Activated naive CD8-positive, alpha-beta T cell (primary cell): ENCODE results near the gene VPS33A.
A peak's percentile ranks its signal among the peaks of the same experiment; 100 is the strongest.

Experiments used
- H3K27ac Mint-ChIP-seq: one replicate; pipeline ENCODE4 v1.8.0; 2021; ENCODE audit warnings: mixed read lengths
- H3K27me3 Mint-ChIP-seq: one replicate; pipeline ENCODE4 v1.8.0; 2021; ENCODE audit warnings: mixed read lengths
- H3K36me3 Mint-ChIP-seq: one replicate; pipeline ENCODE4 v1.8.0; 2021; ENCODE audit warnings: mixed read lengths
- H3K4me1 Mint-ChIP-seq: one replicate; pipeline ENCODE4 v1.8.0; 2021; ENCODE audit warnings: low read depth, mixed read lengths
- H3K4me3 Mint-ChIP-seq: one replicate; pipeline ENCODE4 v1.8.0; 2021; ENCODE audit warnings: mild to moderate bottlenecking, mixed read lengths
- H3K9me3 Mint-ChIP-seq: one replicate; pipeline ENCODE4 v1.8.0; 2021; ENCODE audit warnings: low read depth, mixed read lengths

The VPS33A gene

GRCh38 chr12:122230798-122231197 is 35.5 kb downstream of the VPS33A start:
- Mint-ChIP-seq H3K4me3 (no peak overlapping the region), H3K4me1 (peaks cover 18% of the 10 kb centered on the region), H3K9me3 (no peaks in the 10 kb centered on the region), H3K27me3 (no peaks in the 10 kb centered on the region), H3K27ac (no peak overlapping the region), H3K36me3 (peaks cover 4% of the 10 kb centered on the region)

GRCh38 chr12:122228092-122228491 is 38.2 kb downstream of the VPS33A start:
- no peak overlapping the region for H3K27ac Mint-ChIP-seq
- no peaks in the 10 kb centered on the region for H3K27me3 Mint-ChIP-seq
- H3K4me1 Mint-ChIP-seq, result peaks cover 33% of the 10 kb centered on the region
- peak overlapping the region; percentile 42 for H3K4me3 Mint-ChIP-seq
- H3K36me3 Mint-ChIP-seq, result peaks cover 6% of the 10 kb centered on the region
- H3K9me3 Mint-ChIP-seq, result no peaks in the 10 kb centered on the region

GRCh38 chr12:122227341-122227740 is 39.0 kb downstream of the VPS33A start:
- Mint-ChIP-seq H3K27ac (no peak overlapping the region), H3K9me3 (no peaks in the 10 kb centered on the region), H3K4me1 (peaks cover 37% of the 10 kb centered on the region), H3K27me3 (no peaks in the 10 kb centered on the region), H3K36me3 (peaks cover 6% of the 10 kb centered on the region), H3K4me3 (peak overlapping the region; percentile 82)

DNA sequence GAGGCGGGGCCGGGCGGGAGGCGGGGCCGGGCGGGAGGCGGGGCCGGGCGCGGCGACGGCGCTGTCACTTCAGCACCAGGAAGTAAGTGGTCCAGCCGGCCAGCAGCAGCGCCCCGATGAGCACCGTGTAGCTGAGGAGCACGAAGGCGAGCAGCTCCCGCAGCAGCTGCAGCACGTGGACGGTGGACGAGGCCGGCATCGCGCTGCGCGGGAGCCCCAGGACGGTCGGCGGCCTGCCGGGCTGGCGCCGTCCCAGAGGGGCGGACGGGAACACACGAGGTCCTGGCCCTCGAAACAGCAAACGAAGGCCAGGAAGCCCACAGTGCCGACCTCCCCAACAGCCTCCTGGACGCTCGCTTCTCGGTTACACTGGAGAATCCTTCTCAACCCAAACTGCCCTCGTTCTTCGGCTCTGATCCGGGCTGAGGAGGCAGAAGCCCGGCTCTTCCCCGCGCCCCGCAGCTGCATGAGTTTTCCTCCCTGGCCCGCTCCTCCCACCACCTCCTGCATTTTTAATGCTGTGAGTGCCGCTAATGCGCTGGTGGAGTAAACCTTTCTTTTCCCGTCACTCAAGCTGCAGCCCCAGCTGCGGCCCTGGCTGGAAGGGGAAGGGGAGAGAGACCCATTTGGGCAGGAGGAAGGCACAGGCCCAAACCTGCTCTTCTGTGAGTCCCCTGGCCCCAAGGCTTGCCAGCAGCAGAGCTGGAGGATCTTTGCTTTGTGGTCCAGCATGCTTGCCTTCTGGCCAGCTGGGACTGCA is 39.7 kb downstream of the VPS33A start:
- Mint-ChIP-seq H3K27me3 (no peaks in the 10 kb centered on the region), H3K4me1 (peaks cover 43% of the 10 kb centered on the region), H3K27ac (no peak overlapping the region), H3K36me3 (peaks cover 5% of the 10 kb centered on the region), H3K4me3 (peak overlapping the region; percentile 88), H3K9me3 (no peaks in the 10 kb centered on the region)

GRCh38 chr12:122225683-122226365 is 40.5 kb downstream of the VPS33A start, which contains the start of gene DIABLO:
DIABLO (minus strand) TSS chr12:122226052; CDS start chr12:122226014, 38 bp downstream.
- H3K27me3 Mint-ChIP-seq, result no peaks in the 10 kb centered on the region
- H3K36me3 Mint-ChIP-seq, result peaks cover 2% of the 10 kb centered on the region
- H3K27ac Mint-ChIP-seq, result peak within 1 kb of the TSS; percentile 79
- H3K4me1 Mint-ChIP-seq, result peaks cover 49% of the 10 kb centered on the region
- peak within 1 kb of the TSS; percentile 88 for H3K4me3 Mint-ChIP-seq
- no peaks in the 10 kb centered on the region for H3K9me3 Mint-ChIP-seq

- Mint-ChIP-seq H3K4me3 (no peak overlapping the region), H3K4me1 (peaks cover 11% of the 10 kb centered on the region), H3K36me3 (peaks cover 12% of the 10 kb centered on the region), H3K27ac (no peak overlapping the region), H3K27me3 (no peaks in the 10 kb centered on the region), H3K9me3 (no peaks in the 10 kb centered on the region)
These were observed 49.8 kb downstream of the VPS33A start for GRCh38 chr12:122216445-122216844.

DNA sequence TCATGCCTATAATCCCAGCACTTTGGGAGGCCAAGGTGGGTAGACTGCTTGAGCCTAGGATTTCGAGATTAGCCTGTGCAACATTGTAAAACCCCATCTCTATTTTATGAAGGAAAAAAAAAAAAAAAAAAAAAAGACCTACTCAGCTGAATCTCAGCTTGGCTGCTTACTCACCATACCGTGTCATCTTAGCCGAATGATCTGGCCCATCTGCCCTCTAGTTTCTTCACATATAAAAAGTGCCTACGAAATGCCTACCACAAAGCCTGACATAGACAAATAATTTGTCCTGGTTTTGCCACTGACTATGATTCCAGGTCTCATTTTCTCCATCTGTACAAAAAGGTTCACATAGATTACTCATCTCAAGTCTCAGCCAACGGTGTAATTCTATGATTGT is 50.5 kb downstream of the VPS33A start:
- Mint-ChIP-seq H3K36me3 (peaks cover 12% of the 10 kb centered on the region), H3K27me3 (no peaks in the 10 kb centered on the region), H3K4me3 (no peak overlapping the region), H3K4me1 (peaks cover 6% of the 10 kb centered on the region), H3K27ac (no peak overlapping the region), H3K9me3 (no peaks in the 10 kb centered on the region)

- no peak overlapping the region for H3K27ac Mint-ChIP-seq
These were observed 58.0 kb downstream of the VPS33A start for GRCh38 chr12:122208073-122208820.

DNA sequence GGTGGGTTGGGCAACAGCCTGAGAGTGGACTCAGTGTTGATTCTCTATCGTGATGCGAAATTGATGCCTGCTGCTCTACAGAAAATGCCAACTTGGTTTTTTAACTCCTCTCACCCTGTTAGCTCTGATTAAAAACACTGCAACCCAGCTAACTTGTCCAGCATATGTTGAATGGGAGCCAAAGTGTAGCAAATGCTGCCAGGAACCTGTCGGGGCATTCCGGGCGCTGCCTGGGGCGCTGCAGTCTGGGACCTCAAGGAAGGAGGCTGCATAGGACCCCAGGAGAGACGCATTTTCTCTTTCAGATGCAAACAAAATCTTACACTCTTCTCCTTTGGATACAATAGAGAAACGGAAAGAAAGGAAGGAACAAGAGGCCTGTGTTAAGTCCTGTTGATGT is 58.9 kb downstream of the VPS33A start:
- Mint-ChIP-seq H3K27ac (no peak overlapping the region), H3K4me1 (peaks cover 17% of the 10 kb centered on the region), H3K4me3 (no peak overlapping the region), H3K27me3 (peaks cover 2% of the 10 kb centered on the region), H3K36me3 (peaks cover 6% of the 10 kb centered on the region), H3K9me3 (no peaks in the 10 kb centered on the region)

More at GRCh38 chr12:122208073-122208820, 58.0 kb downstream of the VPS33A start:
- peaks cover 10% of the 10 kb centered on the region for H3K4me1 Mint-ChIP-seq
- H3K27me3 Mint-ChIP-seq, result peaks cover 2% of the 10 kb centered on the region
- H3K4me3 Mint-ChIP-seq, result no peak overlapping the region
- peaks cover 6% of the 10 kb centered on the region for H3K36me3 Mint-ChIP-seq
- no peaks in the 10 kb centered on the region for H3K9me3 Mint-ChIP-seq

GRCh38 chr12:122206976-122207375 is 59.3 kb downstream of the VPS33A start:
- no peak overlapping the region for H3K27ac Mint-ChIP-seq
- H3K4me3 Mint-ChIP-seq, result no peak overlapping the region
- no peaks in the 10 kb centered on the region for H3K9me3 Mint-ChIP-seq
- H3K36me3 Mint-ChIP-seq, result peaks cover 3% of the 10 kb centered on the region
- peaks cover 18% of the 10 kb centered on the region for H3K4me1 Mint-ChIP-seq
- H3K27me3 Mint-ChIP-seq, result peaks cover 2% of the 10 kb centered on the region

DNA sequence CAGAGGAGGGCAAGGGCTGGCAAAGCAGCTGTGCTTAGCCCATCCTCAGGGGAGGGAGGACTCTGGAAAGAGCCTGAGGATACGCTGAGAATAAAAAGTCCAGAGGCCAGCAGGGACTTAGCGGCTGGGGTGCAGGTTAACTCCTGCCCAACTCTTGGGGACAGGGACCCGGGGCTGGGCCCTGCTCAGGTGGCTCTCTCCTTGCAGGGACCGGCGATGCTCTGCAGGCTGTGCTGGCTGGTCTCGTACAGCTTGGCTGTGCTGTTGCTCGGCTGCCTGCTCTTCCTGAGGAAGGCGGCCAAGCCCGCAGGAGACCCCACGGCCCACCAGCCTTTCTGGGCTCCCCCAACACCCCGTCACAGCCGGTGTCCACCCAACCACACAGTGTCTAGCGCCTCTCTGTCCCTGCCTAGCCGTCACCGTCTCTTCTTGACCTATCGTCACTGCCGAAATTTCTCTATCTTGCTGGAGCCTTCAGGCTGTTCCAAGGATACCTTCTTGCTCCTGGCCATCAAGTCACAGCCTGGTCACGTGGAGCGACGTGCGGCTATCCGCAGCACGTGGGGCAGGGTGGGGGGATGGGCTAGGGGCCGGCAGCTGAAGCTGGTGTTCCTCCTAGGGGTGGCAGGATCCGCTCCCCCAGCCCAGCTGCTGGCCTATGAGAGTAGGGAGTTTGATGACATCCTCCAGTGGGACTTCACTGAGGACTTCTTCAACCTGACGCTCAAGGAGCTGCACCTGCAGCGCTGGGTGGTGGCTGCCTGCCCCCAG is 60.0 kb downstream of the VPS33A start:
- no peaks in the 10 kb centered on the region for H3K9me3 Mint-ChIP-seq
- H3K36me3 Mint-ChIP-seq, result peaks cover 3% of the 10 kb centered on the region
- no peak overlapping the region for H3K27ac Mint-ChIP-seq
- no peak overlapping the region for H3K4me3 Mint-ChIP-seq
- H3K4me1 Mint-ChIP-seq, result peaks cover 18% of the 10 kb centered on the region
- peaks cover 2% of the 10 kb centered on the region for H3K27me3 Mint-ChIP-seq

- H3K27ac Mint-ChIP-seq, result peak overlapping the region; percentile 61
- peaks cover 3% of the 10 kb centered on the region for H3K36me3 Mint-ChIP-seq
- H3K4me3 Mint-ChIP-seq, result peak overlapping the region; percentile 87
- H3K9me3 Mint-ChIP-seq, result no peaks in the 10 kb centered on the region
- peaks cover 2% of the 10 kb centered on the region for H3K27me3 Mint-ChIP-seq
- H3K4me1 Mint-ChIP-seq, result peaks cover 18% of the 10 kb centered on the region
These were observed 61.0 kb downstream of the VPS33A start for GRCh38 chr12:122205053-122205925.

DNA sequence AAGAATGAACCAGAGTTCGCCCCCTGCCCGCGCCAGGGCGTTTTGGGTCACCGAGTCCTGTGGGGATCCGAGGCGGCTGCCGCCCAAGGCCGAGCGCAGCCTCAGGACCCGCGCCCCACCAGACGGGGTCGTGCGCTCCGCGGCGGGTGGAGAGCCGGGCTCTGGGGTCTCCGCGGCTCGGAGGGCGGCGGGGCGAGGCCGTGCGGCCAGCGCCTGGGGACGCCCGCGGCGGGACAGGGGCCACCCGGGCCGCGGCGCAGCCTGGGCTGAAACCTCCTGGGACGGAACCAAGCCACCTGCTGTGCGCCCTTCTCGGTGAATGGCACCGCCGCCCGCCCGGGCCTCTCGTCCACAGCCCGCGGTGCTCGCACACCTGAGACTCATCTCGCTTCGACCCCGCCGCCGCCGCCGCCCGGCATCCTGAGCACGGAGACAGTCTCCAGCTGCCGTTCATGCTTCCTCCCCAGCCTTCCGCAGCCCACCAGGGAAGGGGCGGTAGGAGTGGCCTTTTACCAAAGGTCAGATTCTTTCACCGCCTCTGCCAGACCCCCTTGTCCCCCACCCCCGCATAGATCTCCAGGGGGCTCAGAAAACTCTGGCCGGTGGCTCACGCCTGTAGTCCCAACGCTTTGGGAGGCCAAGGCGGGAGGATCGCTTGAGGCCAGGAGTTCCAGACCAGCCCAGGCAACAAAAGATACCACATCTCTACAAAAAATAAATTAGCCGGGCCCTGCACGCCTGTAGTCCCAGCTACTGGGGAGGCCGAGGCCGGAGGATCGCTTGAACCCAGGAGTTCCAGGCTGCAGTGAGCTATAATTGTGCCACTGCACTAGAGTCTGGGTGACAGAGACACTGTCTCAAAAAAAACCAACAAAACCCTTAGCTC is 61.9 kb downstream of the VPS33A start:
- Mint-ChIP-seq H3K4me3 (peak overlapping the region; percentile 87), H3K9me3 (no peaks in the 10 kb centered on the region), H3K36me3 (no peaks in the 10 kb centered on the region), H3K4me1 (peaks cover 18% of the 10 kb centered on the region), H3K27me3 (peaks cover 2% of the 10 kb centered on the region), H3K27ac (no peak overlapping the region)
